Choroid plexus epithelial cell (primary cell): Measurements from ENCODE around the gene PLCH2.

ENCODE experiments used
- DNase-seq: peaks from one replicate; pipeline ENCODE4 v3.0.0-alpha.2; 2010; ENCODE audit warnings: low read depth
- H3K4me3 ChIP-seq: 2 replicates; pipeline ENCODE4 v1.5.1; 2011; ENCODE audit warnings: low read depth, mild to moderate bottlenecking, control low read depth, low read length, moderate library complexity
- CTCF ChIP-seq: conservative IDR thresholded peaks from 2 replicates; pipeline ENCODE4 v1.5.1; 2011; ENCODE audit warnings: low read depth, mild to moderate bottlenecking, control low read depth, inconsistent platforms, low read length, moderate library complexity

Gene PLCH2

GRCh38 chr1:2501041-2501819, 25.1 kb downstream of the PLCH2 start:
- TF ChIP-seq CTCF = no peak
- H3K4me3 ChIP-seq = no peak overlapping the region
- no peak for DNase-seq

- no peak overlapping the region for H3K4me3 ChIP-seq
- no peak for DNase-seq
- TF ChIP-seq CTCF = no peak
These were observed 25.7 kb downstream of the PLCH2 start for GRCh38 chr1:2501820-2502119.

GRCh38 chr1:2502210-2502609, 26.1 kb downstream of the PLCH2 start:
- DNase-seq = no peak
- no peak for TF ChIP-seq CTCF
- H3K4me3 ChIP-seq = no peak overlapping the region

- TF ChIP-seq CTCF = no peak
- DNase-seq = no peak
- H3K4me3 ChIP-seq = no peak overlapping the region
These were observed 26.8 kb downstream of the PLCH2 start for GRCh38 chr1:2502661-2503553.

- DNase-seq = no peak
- no peak overlapping the region for H3K4me3 ChIP-seq
- TF ChIP-seq CTCF = no peak
These were observed 27.6 kb downstream of the PLCH2 start for GRCh38 chr1:2503554-2504224.

- no peak overlapping the region for H3K4me3 ChIP-seq
- TF ChIP-seq CTCF = no peak
- DNase-seq = no peak
These were observed 28.3 kb downstream of the PLCH2 start for GRCh38 chr1:2504225-2504948.
